Vagina (tissue), 2 donors: ENCODE results near the gene HTRA1.

ENCODE experiments used
- CTCF ChIP-seq, 3 experiments: fragments of 450-650 bp in 2 of 3; fragments of 200-600 bp in 1 of 3; sonication (generic) in 1 of 3; IDR thresholded peaks; one replicate each; pipeline ENCODE4 v1.5.1; 2017 to 2019; ENCODE audit warnings: antibody characterized with exemption in 3 of 3, mild to moderate bottlenecking in 2 of 3, moderate library complexity in 2 of 3
- POLR2A ChIP-seq, 2 donors: fragments of 450-650 bp; IDR thresholded peaks; one replicate each; pipeline ENCODE4 v1.6.1; 2017; ENCODE audit warnings: antibody characterized with exemption in 2 of 2, mild to moderate bottlenecking in 2 of 2, moderate library complexity in 2 of 2

- no peak for TF ChIP-seq CTCF (IDR thresholded peaks at IDR 0.05)
- TF ChIP-seq POLR2A (IDR thresholded peaks at IDR 0.05) = no peak
These were observed 15.9 kb upstream of the HTRA1 start for GRCh38 chr10:122445469-122445868.
